ENCODE measurements around the gene IFIT1. TPM values are rescaled to one million over a fixed set of nuclear protein-coding genes. Genes with fewer than 3 reads are reported as not detected.

Gene IFIT1
- polyA plus RNA-seq, 1 experiment, result 32.8 TPM

- H3K9me3 ChIP-seq (ENCODE audit: control insufficient read depth, insufficient read depth, low read length), result no peaks in the 10 kb centered on the region
- POLR2A ChIA-PET, result no interaction called here
- peak; percentile 48 for DNase-seq (ENCODE audit: low read depth, low spot score)
- no peaks in the 10 kb centered on the region for H3K27me3 ChIP-seq (ENCODE audit: control insufficient read depth, insufficient read depth, low read length)
- peak overlapping the region; percentile 50 for H3K27ac ChIP-seq (ENCODE audit: low read depth, low read length)
- no peak for TF ChIP-seq CTCF (IDR thresholded peaks at IDR 0.05; ENCODE audit: low read depth, low read length)
- H3K4me3 ChIP-seq (ENCODE audit: low read depth, low read length), result no peak overlapping the region
- CTCF ChIA-PET, result interaction anchor here (1.0 to 2.5 kb wide), 4 partner anchors 9 to 137 kb away, joined by 4 to 20 read pairs (median 12); no protein-coding TSS in a partner anchor
Measured at GRCh38 chr10:89427629-89428028, 35.2 kb downstream of the IFIT1 start.

- Histone ChIP-seq H3K27me3 (ENCODE audit: control insufficient read depth, insufficient read depth, low read length) (no peaks in the 10 kb centered on the region), H3K9me3 (ENCODE audit: control insufficient read depth, insufficient read depth, low read length) (no peaks in the 10 kb centered on the region), H3K27ac (ENCODE audit: low read depth, low read length) (no peak overlapping the region), H3K4me3 (ENCODE audit: low read depth, low read length) (no peak overlapping the region)
- DNase-seq (ENCODE audit: low read depth, low spot score), result no peak
- ChIA-PET CTCF (interaction anchor here (0.7 to 2.5 kb wide), 5 partner anchors 10 to 136 kb away, joined by 3 to 20 read pairs (median 6); no protein-coding TSS in a partner anchor), POLR2A (no interaction called here)
- TF ChIP-seq CTCF (IDR thresholded peaks at IDR 0.05; ENCODE audit: low read depth, low read length), result no peak
Measured at GRCh38 chr10:89428877-89429276, 36.5 kb downstream of the IFIT1 start.

GRCh38 chr10:89431977-89432376, 39.6 kb downstream of the IFIT1 start:
- no peaks in the 10 kb centered on the region for H3K9me3 ChIP-seq (ENCODE audit: control insufficient read depth, insufficient read depth, low read length)
- POLR2A ChIA-PET, result no interaction called here
- no peak for DNase-seq (ENCODE audit: low read depth, low spot score)
- CTCF ChIA-PET, result interaction anchor here (0.6 to 2.1 kb wide), 3 partner anchors 124 to 361 kb away, joined by 3 to 7 read pairs (median 3); no protein-coding TSS in a partner anchor
- no peaks in the 10 kb centered on the region for H3K27me3 ChIP-seq (ENCODE audit: control insufficient read depth, insufficient read depth, low read length)
- TF ChIP-seq CTCF (IDR thresholded peaks at IDR 0.05; ENCODE audit: low read depth, low read length), result no peak
- H3K27ac ChIP-seq (ENCODE audit: low read depth, low read length), result no peak overlapping the region
- no peak overlapping the region for H3K4me3 ChIP-seq (ENCODE audit: low read depth, low read length)

- TF ChIP-seq CTCF (IDR thresholded peaks at IDR 0.05; ENCODE audit: low read depth, low read length), result no peak
- Histone ChIP-seq H3K27ac (ENCODE audit: low read depth, low read length) (no peak overlapping the region), H3K27me3 (ENCODE audit: control insufficient read depth, insufficient read depth, low read length) (no peaks in the 10 kb centered on the region), H3K4me3 (ENCODE audit: low read depth, low read length) (no peak overlapping the region), H3K9me3 (ENCODE audit: control insufficient read depth, insufficient read depth, low read length) (no peaks in the 10 kb centered on the region)
- DNase-seq (ENCODE audit: low read depth, low spot score), result no peak
- ChIA-PET POLR2A (no interaction called here), CTCF (no interaction called here)
Measured at GRCh38 chr10:89438525-89438924, 46.1 kb downstream of the IFIT1 start.

- ChIA-PET POLR2A (no interaction called here), CTCF (no interaction called here)
- no peak overlapping the region for H3K27ac ChIP-seq (ENCODE audit: low read depth, low read length)
- H3K9me3 ChIP-seq (ENCODE audit: control insufficient read depth, insufficient read depth, low read length), result peaks cover 5% of the 10 kb centered on the region
- no peak for DNase-seq (ENCODE audit: low read depth, low spot score)
- no peak for TF ChIP-seq CTCF (IDR thresholded peaks at IDR 0.05; ENCODE audit: low read depth, low read length)
- no peaks in the 10 kb centered on the region for H3K27me3 ChIP-seq (ENCODE audit: control insufficient read depth, insufficient read depth, low read length)
- no peak overlapping the region for H3K4me3 ChIP-seq (ENCODE audit: low read depth, low read length)
Measured at GRCh38 chr10:89440226-89441009, 48.0 kb downstream of the IFIT1 start.
